H1 (cell line): Measurements from ENCODE around the gene PEX3. TPM values are rescaled to one million over a fixed set of nuclear protein-coding genes. Genes with fewer than 3 reads are reported as not detected.

Experiments used
- CTCF ChIA-PET: fragments of 300-600 bp; sonication (Branson Sonifier 250); formaldehyde crosslinking; loops from one replicate; lab custom pipeline; 2021; ENCODE audit not compliant: partially characterized antibody; lab: Charles Lee
- POLR2A ChIA-PET: fragments of 300-600 bp; sonication (Branson Sonifier 250); formaldehyde crosslinking; loops from one replicate; lab custom pipeline; 2021; ENCODE audit warnings: inconsistent platforms; ENCODE audit not compliant: partially characterized antibody; lab: Charles Lee
- DNase-seq, 2 experiments: peaks; one replicate each; pipeline versions ENCODE4 v3.0.0 to v3.0.0-alpha.2; 2010 to 2022; ENCODE audit warnings: low spot score in 2 of 2, low read depth in 1 of 2, mixed read lengths in 1 of 2
- FAIRE-seq: peaks from 2 replicates; lab custom pipeline; 2011; peaks lifted over from hg19 to GRCh38; lab: Jason Lieb, UNC
- H2AFZ ChIP-seq: 2 replicates; pipeline ENCODE4 v1.8.1; 2012; ENCODE audit warnings: low read length, inconsistent platforms
- H2AK5ac ChIP-seq: 2 replicates; pipeline ENCODE4 v1.6.1; 2013; ENCODE audit warnings: low read depth, low read length
- H2BK120ac ChIP-seq: replicated peaks from 2 replicates; pipeline ENCODE3; 2013; ENCODE audit warnings: low read depth, low read length, inconsistent platforms
- H2BK12ac ChIP-seq: 2 replicates; pipeline ENCODE4 v1.6.1; 2013; ENCODE audit warnings: low read depth, low read length
- H2BK15ac ChIP-seq: 2 replicates; pipeline ENCODE4 v1.6.1; 2013; ENCODE audit warnings: low read length
- H2BK20ac ChIP-seq: 2 replicates; pipeline ENCODE4 v1.6.1; 2013; ENCODE audit warnings: low read length
- H2BK5ac ChIP-seq: 2 replicates; pipeline ENCODE4 v1.6.1; 2013; ENCODE audit warnings: low read depth, low read length
- H3K14ac ChIP-seq: 2 replicates; pipeline ENCODE4 v1.6.1; 2013; ENCODE audit warnings: inconsistent platforms; ENCODE audit not compliant: insufficient read length
- H3K18ac ChIP-seq: 2 replicates; pipeline ENCODE4 v1.6.1; 2013; ENCODE audit warnings: low read length; ENCODE audit errors: extremely low read depth
- H3K23ac ChIP-seq: 2 replicates; pipeline ENCODE4 v1.6.1; 2013; ENCODE audit warnings: inconsistent platforms; ENCODE audit not compliant: insufficient read length
- H3K23me2 ChIP-seq: 2 replicates; pipeline ENCODE4 v1.6.1; 2013; ENCODE audit warnings: low read depth, low read length
- H3K27ac ChIP-seq: 2 replicates; pipeline ENCODE4 v1.6.1; 2011; ENCODE audit warnings: low read depth, low read length, inconsistent platforms
- H3K27me3 ChIP-seq, 4 experiments: replicated peaks in 1 of 4; 1 replicate in 1 of 4; 2 replicates in 3 of 4; pipeline versions ENCODE4 v1.6.1 to v1.8.1; 2011 to 2013; ENCODE audit warnings: low read length in 3 of 4, mild to moderate bottlenecking in 3 of 4, inconsistent platforms in 2 of 4, mixed read lengths in 2 of 4, moderate library complexity in 1 of 4; ENCODE audit not compliant: control insufficient read depth in 3 of 4, insufficient read depth in 3 of 4; ENCODE audit errors: extremely low read depth in 1 of 4
- H3K36me3 ChIP-seq, 4 experiments: 2 replicates each; pipeline versions ENCODE4 v1.6.1 to v1.8.1; 2011 to 2013; ENCODE audit warnings: mild to moderate bottlenecking in 4 of 4, low read length in 3 of 4, moderate library complexity in 2 of 4, control low read depth in 1 of 4, inconsistent platforms in 1 of 4; ENCODE audit not compliant: insufficient read depth in 4 of 4, control insufficient read depth in 2 of 4
- H3K4ac ChIP-seq: replicated peaks from 2 replicates; pipeline ENCODE3; 2013; ENCODE audit warnings: low read length, low read depth, mixed read lengths, inconsistent platforms; ENCODE audit not compliant: insufficient read length
- H3K4me1 ChIP-seq, 4 experiments: replicated peaks in 1 of 4; 1 replicate in 1 of 4; 2 replicates in 3 of 4; pipeline versions ENCODE4 v1.6.1 to v1.8.1; 2011 to 2013; ENCODE audit warnings: low read length in 3 of 4, inconsistent platforms in 2 of 4, mixed read lengths in 1 of 4; ENCODE audit not compliant: insufficient read depth in 4 of 4, control insufficient read depth in 3 of 4
- H3K4me2 ChIP-seq, 2 experiments: 2 replicates each; pipeline versions ENCODE4 v1.6.1 to v1.8.1; 2011 to 2013; ENCODE audit warnings: low read depth in 2 of 2, low read length in 2 of 2, control low read depth in 1 of 2, inconsistent platforms in 1 of 2, mild to moderate bottlenecking in 1 of 2; ENCODE audit not compliant: insufficient read depth in 1 of 2
- H3K4me3 ChIP-seq, 4 experiments: fragments of 200-600, 300-600 bp in 1 of 4; sonication (generic), shearing (Covaris generic), sonication (Bioruptor Twin) in 1 of 4; 2 replicates each; pipeline versions ENCODE4 v1.5.1 to v1.8.1; 2011 to 2016; ENCODE audit warnings: low read length in 4 of 4, low read depth in 3 of 4, control low read depth in 2 of 4, inconsistent platforms in 2 of 4, mild to moderate bottlenecking in 2 of 4, mixed read lengths in 1 of 4, moderate library complexity in 1 of 4; ENCODE audit not compliant: insufficient read depth in 2 of 4; ENCODE audit errors: extremely low read depth in 1 of 4
- H3K56ac ChIP-seq: replicated peaks from 2 replicates; pipeline ENCODE3; 2013; ENCODE audit warnings: low read depth, mild to moderate bottlenecking, mixed read lengths, low read length, inconsistent platforms; ENCODE audit not compliant: insufficient read length
- H3K79me1 ChIP-seq: 2 replicates; pipeline ENCODE4 v1.6.1; 2013; ENCODE audit warnings: low read depth, low read length, control low read depth
- H3K79me2 ChIP-seq, 2 experiments: 2 replicates each; pipeline versions ENCODE4 v1.6.1 to v1.8.1; 2012 to 2013; ENCODE audit warnings: low read length in 2 of 2, mild to moderate bottlenecking in 2 of 2, inconsistent platforms in 1 of 2; ENCODE audit not compliant: insufficient read depth in 2 of 2, control insufficient read depth in 1 of 2
- H3K9ac ChIP-seq, 4 experiments: replicated peaks in 1 of 4; 1 replicate in 1 of 4; 2 replicates in 3 of 4; pipeline versions ENCODE4 v1.6.1 to v1.8.1; 2011 to 2013; ENCODE audit warnings: low read depth in 3 of 4, low read length in 3 of 4, control low read depth in 2 of 4, mild to moderate bottlenecking in 2 of 4, moderate library complexity in 2 of 4, inconsistent platforms in 1 of 4; ENCODE audit errors: extremely low read depth in 1 of 4
- H3K9me3 ChIP-seq, 2 experiments: 2 replicates each; pipeline versions ENCODE4 v1.6.1 to v1.8.1; 2012 to 2013; ENCODE audit warnings: mild to moderate bottlenecking in 2 of 2, moderate library complexity in 2 of 2, control low read depth in 1 of 2, inconsistent platforms in 1 of 2, low read depth in 1 of 2, low read length in 1 of 2, mixed read lengths in 1 of 2; ENCODE audit not compliant: insufficient read depth in 2 of 2
- H4K20me1 ChIP-seq, 2 experiments: replicated peaks in 1 of 2; 2 replicates each; pipeline versions ENCODE3 to v1.8.1; 2011 to 2013; ENCODE audit warnings: inconsistent platforms in 2 of 2, low read length in 2 of 2, mild to moderate bottlenecking in 1 of 2; ENCODE audit not compliant: insufficient read depth in 2 of 2, control insufficient read depth in 1 of 2
- H4K5ac ChIP-seq: 2 replicates; pipeline ENCODE4 v1.6.1; 2013; ENCODE audit warnings: low read length, low read depth, mixed read lengths, inconsistent platforms; ENCODE audit not compliant: insufficient read length
- H4K8ac ChIP-seq: 2 replicates; pipeline ENCODE4 v1.8.0; 2013; ENCODE audit warnings: mild to moderate bottlenecking, moderate library complexity, low read length, inconsistent platforms; ENCODE audit not compliant: insufficient read depth; ENCODE audit errors: extremely low read depth
- H4K91ac ChIP-seq: replicated peaks from 2 replicates; pipeline ENCODE3; 2013; ENCODE audit warnings: low read length, mixed read lengths, inconsistent platforms; ENCODE audit not compliant: insufficient read length
- CTCF ChIP-seq, 3 experiments: IDR thresholded peaks; 1 replicate in 2 of 3; 2 replicates in 1 of 3; pipeline versions ENCODE4 v1.5.1 to v1.6.1; 2011; ENCODE audit warnings: low read length in 3 of 3, mild to moderate bottlenecking in 3 of 3, inconsistent platforms in 2 of 3, low read depth in 1 of 3, moderate library complexity in 1 of 3; ENCODE audit not compliant: insufficient read depth in 1 of 3; ENCODE audit errors: control extremely low read depth in 1 of 3
- EGR1 ChIP-seq: IDR thresholded peaks from 2 replicates; pipeline ENCODE4 v1.6.1; 2011; ENCODE audit warnings: low read depth, low read length, borderline replicate concordance
- GTF2F1 ChIP-seq: IDR thresholded peaks from 2 replicates; pipeline ENCODE4 v1.6.1; 2012; ENCODE audit warnings: low read depth, low read length, improper control_type of control experiment, borderline replicate concordance
- KDM5A ChIP-seq: fragments of 200-600 bp; IDR thresholded peaks from 2 replicates; pipeline ENCODE4 v1.7.1; 2012; ENCODE audit warnings: mild to moderate bottlenecking, low read length, inconsistent platforms, mixed read lengths
- RAD21 ChIP-seq, 2 experiments: IDR thresholded peaks in 1 of 2; conservative IDR thresholded peaks in 1 of 2; 2 replicates each; pipeline ENCODE4 v1.6.1; 2011; ENCODE audit warnings: low read depth in 2 of 2, low read length in 2 of 2, improper control_type of control experiment in 1 of 2, inconsistent platforms in 1 of 2, mild to moderate bottlenecking in 1 of 2, moderate library complexity in 1 of 2
- SAP30 ChIP-seq: fragments of 300-600 bp; sonication (generic); IDR thresholded peaks from 2 replicates; pipeline ENCODE4 v1.7.1; 2012; ENCODE audit warnings: low read length, moderate library complexity, mild to moderate bottlenecking, inconsistent platforms; ENCODE audit not compliant: insufficient read depth, insufficient replicate concordance
- SP2 ChIP-seq: IDR thresholded peaks from 2 replicates; pipeline ENCODE4 v1.6.1; 2012; ENCODE audit warnings: mild to moderate bottlenecking, low read length, inconsistent platforms
- WGBS, 2 experiments: shearing (Covaris generic) in 1 of 2; methylation state at CpG; one replicate each; pipeline versions ENCODE4 v1.1.6 to v1.1.7; 2013 to 2015; ENCODE audit warnings: low lambda C conversion rate in 2 of 2, mixed read lengths in 2 of 2, inconsistent platforms in 1 of 2, low coverage in 1 of 2, missing lambda C conversion rate in 1 of 2; ENCODE audit not compliant: insufficient replicate concordance in 2 of 2, insufficient coverage in 1 of 2, insufficient read length in 1 of 2; ENCODE audit errors: extremely low coverage in 1 of 2, missing lambda C conversion rate in 1 of 2; 5-methylcytosine and 5-hydroxymethylcytosine counted together
- polyA plus RNA-seq, 7 experiments: library from polyadenylated mRNA; depleted of rRNA in 3 of 7; stranded (reverse) in 5 of 7; unstranded in 2 of 7; fragments of >200 nt in 5 of 7; fragments of 200-250 nt in 2 of 7; gene quantifications; 1 replicate in 5 of 7; 2 replicates in 1 of 7; 4 replicates in 1 of 7; pipeline versions ENCODE4 v1.2.1 to v1.2.3, GENCODE V29; 2011 to 2013; ENCODE audit warnings: missing spikeins in 2 of 7, mixed read lengths in 2 of 7
- total RNA-seq: library from RNA; stranded (reverse); fragmentation: NEBNext Ultra II Directional; extraction: Animal tissue kit (Norgen Biotek cat#: 25700); gene quantifications from 2 replicates; pipeline ENCODE4 v1.2.1, GENCODE V29; 2021

The PEX3 gene
- total and polyA plus RNA-seq, 2 of the 8 experiments (the other 6 are each of a cell fraction or from before 2014, with no cell fraction given), result 8.0 to 16.8 TPM

DNA sequence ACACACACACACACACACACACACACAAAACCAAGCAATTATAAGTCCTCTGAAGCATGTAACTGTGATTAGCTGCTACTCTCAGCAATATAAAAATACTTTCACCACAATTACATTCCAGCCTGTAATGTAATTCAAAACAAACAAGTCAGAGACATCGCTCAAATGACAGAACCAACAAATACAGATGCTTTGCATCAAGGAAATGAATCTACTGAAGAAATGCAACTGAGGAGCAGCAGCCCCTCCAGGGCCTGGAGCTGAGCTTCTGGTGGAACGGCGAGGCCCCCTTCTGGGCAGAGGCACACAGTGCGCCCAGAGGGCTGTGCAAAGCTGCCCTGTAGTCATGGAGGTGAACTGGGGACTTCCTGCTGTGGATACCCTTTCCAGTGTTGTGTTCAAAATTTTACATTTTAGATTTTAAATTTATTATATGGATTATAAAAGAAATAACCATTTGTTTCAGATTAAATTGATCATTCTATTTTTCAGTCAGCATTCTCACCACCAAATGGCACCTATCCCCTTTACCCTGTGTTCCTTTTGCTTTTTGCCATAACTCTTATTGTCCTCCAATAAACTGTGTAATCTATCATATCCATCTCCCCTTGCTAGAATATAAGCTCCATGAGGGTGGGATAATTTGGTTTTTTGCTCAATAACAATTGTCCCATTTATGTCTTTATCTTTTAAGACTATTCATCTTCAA lies 23.3 kb upstream of the PEX3 start:
- Histone ChIP-seq H3K9ac (no peak overlapping the region), H3K14ac (no peak overlapping the region), H3K27ac (no peak overlapping the region), H3K4me2 (no peak overlapping the region), H3K9me3 (no peaks in the 10 kb centered on the region), H3K23ac (no peak overlapping the region), H3K56ac (no peak overlapping the region), H3K79me1 (no peaks in the 10 kb centered on the region), H4K91ac (no peak overlapping the region), H2BK20ac (no peak overlapping the region), H2BK5ac (no peak overlapping the region), H3K27me3 (no peaks in the 10 kb centered on the region), H3K4me3 (no peak overlapping the region), H2AFZ (no peak overlapping the region), H3K4ac (no peak overlapping the region), H4K20me1 (no peaks in the 10 kb centered on the region), H2AK5ac (no peak overlapping the region), H2BK15ac (no peak overlapping the region), H3K4me1 (no peaks in the 10 kb centered on the region), H2BK120ac (no peak overlapping the region), H3K18ac (no peak overlapping the region), H3K36me3 (peaks cover under 1 to 4% (median 2%) of the 10 kb centered on the region in 4 experiments; a peak in 3 of 8 replicates), H3K79me2 (no peaks in the 10 kb centered on the region), H2BK12ac (no peak overlapping the region), H4K5ac (no peak overlapping the region), H3K23me2 (no peaks in the 10 kb centered on the region; the same call in 1 of the 2 replicates), H4K8ac (no peak overlapping the region)
- ChIA-PET POLR2A (no interaction called here), CTCF (interaction anchor here (0.7 to 6.7 kb wide), 46 partner anchors 9 to 953 kb away, joined by 3 to 51 read pairs (median 4); no protein-coding TSS in a partner anchor)
- DNase-seq (peak; percentile 49 to 79), FAIRE-seq (peak; percentile 91)
- TF ChIP-seq SAP30 (no peak), GTF2F1 (no peak), CTCF (IDR thresholded peaks at IDR 0.05; ENCODE audit: control extremely low read depth in 1 of 3, insufficient read depth in 1 of 3, low read depth in 1 of 3, low read length in 3 of 3) (peak; percentile 90 to 100 (median 95)), EGR1 (no peak), KDM5A (peak; percentile 52; the same call in 1 of the 2 replicates), SP2 (no peak), RAD21 (IDR thresholded peaks at IDR 0.05 in 1 of 2, conservative IDR thresholded peaks at IDR 0.05 in 1 of 2; ENCODE audit: low read depth in 2 of 2, low read length in 2 of 2) (peak; percentile 98 to 99)
- WGBS, 2 experiments, result 19% methylated on average over 4 of the region's 4 CpGs; no CpG with 5 or more reads in 1 of the 2 experiments
